ENCODE results near the gene ABCG2. TPM values are rescaled to one million over a fixed set of nuclear protein-coding genes. Genes with fewer than 3 reads are reported as not detected.

The ABCG2 gene
- total and polyA plus RNA-seq, 2 of the 8 experiments (the other 6 are each of a cell fraction or from before 2014, with no cell fraction given), result 2.4 to 4.6 TPM

- TF ChIP-seq USF2 (IDR thresholded peaks at IDR 0.05; ENCODE audit: low read length), result no peak
- no peak for TF ChIP-seq TBP (IDR thresholded peaks at IDR 0.05; ENCODE audit: low read depth, low read length)
- TF ChIP-seq KDM4A (IDR thresholded peaks at IDR 0.05; ENCODE audit: low read depth, low read length, severe bottlenecking), result no peak
- TF ChIP-seq MAX (IDR thresholded peaks at IDR 0.05), result no peak
- TF ChIP-seq JUND (IDR thresholded peaks at IDR 0.05; ENCODE audit: low read length), result no peak
- no peak for TF ChIP-seq RAD21 (IDR thresholded peaks at IDR 0.05 in 1 of 2, conservative IDR thresholded peaks at IDR 0.05 in 1 of 2; ENCODE audit: low read depth in 2 of 2, low read length in 2 of 2)
- no peak for TF ChIP-seq SIX5 (IDR thresholded peaks at IDR 0.05; ENCODE audit: low read depth, low read length)
Measured at GRCh38 chr4:88045021-88045420, 113.4 kb downstream of the ABCG2 start (continued).
